Prostate gland (tissue), 2 donors: Measurements from ENCODE around the gene UBE2J2.

ENCODE experiments used
- POLR2A ChIP-seq: fragments of 450-650 bp; IDR thresholded peaks from one replicate; pipeline ENCODE4 v1.6.1; 2016; ENCODE audit warnings: antibody characterized with exemption, mild to moderate bottlenecking
- POLR2AphosphoS5 ChIP-seq: sonication (generic); formaldehyde crosslinking; IDR thresholded peaks from one replicate; pipeline ENCODE4 v1.6.1; 2017; ENCODE audit warnings: antibody characterized with exemption
- TF ChIP-seq, protein P1 (sequence below), 4 experiments: fragments of 200-600 bp in 2 of 4; fragments of 450-650 bp in 2 of 4; sonication (generic) in 2 of 4; IDR thresholded peaks; 1 replicate in 3 of 4; 2 replicates in 1 of 4; pipeline ENCODE4 v1.5.1; 2016 to 2019; ENCODE audit warnings: antibody characterized with exemption in 4 of 4, mild to moderate bottlenecking in 2 of 4, moderate library complexity in 2 of 4

DNA sequence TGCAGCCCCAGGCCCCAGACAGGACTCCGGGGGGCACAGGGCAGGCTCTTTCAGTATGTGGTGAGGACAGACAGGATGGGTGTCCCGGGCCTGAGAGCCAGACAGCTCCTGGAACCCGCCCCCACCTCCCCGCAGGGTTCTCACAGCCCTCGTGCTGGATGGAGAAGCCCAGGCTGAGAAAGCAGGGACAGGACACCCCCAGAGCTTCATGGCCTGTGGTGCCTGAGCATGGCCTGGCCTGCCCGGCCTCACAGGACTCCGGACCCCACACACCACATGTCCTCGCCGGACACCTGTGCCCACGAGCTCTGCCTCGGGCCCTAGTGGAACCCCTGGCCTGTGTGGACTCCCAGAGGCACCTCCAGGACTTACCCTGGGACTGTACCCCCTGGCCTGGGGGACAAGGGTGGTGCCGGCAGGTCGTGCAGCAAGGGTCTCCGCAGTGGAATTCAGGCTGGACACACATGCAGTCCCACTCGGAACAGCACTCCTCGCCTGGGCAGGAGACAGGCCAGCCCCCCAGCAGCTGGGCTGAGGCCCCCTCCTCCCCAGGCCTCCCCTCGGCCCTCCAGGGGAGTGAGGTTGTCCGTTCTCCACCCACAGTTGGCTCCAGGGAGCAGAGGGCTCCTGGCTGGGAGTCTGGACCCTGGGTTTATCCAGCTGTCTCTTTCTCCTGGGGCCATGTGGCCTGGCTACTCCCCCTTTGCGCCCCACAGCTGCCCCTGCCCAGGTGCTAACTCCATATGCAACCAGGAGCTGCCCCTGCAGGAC, 68.5 kb downstream of the UBE2J2 start:
- TF ChIP-seq, protein P1, sequence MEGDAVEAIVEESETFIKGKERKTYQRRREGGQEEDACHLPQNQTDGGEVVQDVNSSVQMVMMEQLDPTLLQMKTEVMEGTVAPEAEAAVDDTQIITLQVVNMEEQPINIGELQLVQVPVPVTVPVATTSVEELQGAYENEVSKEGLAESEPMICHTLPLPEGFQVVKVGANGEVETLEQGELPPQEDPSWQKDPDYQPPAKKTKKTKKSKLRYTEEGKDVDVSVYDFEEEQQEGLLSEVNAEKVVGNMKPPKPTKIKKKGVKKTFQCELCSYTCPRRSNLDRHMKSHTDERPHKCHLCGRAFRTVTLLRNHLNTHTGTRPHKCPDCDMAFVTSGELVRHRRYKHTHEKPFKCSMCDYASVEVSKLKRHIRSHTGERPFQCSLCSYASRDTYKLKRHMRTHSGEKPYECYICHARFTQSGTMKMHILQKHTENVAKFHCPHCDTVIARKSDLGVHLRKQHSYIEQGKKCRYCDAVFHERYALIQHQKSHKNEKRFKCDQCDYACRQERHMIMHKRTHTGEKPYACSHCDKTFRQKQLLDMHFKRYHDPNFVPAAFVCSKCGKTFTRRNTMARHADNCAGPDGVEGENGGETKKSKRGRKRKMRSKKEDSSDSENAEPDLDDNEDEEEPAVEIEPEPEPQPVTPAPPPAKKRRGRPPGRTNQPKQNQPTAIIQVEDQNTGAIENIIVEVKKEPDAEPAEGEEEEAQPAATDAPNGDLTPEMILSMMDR (IDR thresholded peaks at IDR 0.05) = no peak
- TF ChIP-seq POLR2AphosphoS5 = no peak
- no peak for TF ChIP-seq POLR2A
